Keratinocyte (primary cell): ENCODE results near the gene FLVCR2. TPM values are rescaled to one million over a fixed set of nuclear protein-coding genes. Genes with fewer than 3 reads are reported as not detected.

Experiments
- DNase-seq: peaks from one replicate; pipeline ENCODE4 v3.0.0-alpha.2; 2011; ENCODE audit warnings: low read depth, missing footprints, low spot score
- FAIRE-seq: peaks from 2 replicates; lab custom pipeline; 2011; peaks lifted over from hg19 to GRCh38; lab: Jason Lieb, UNC
- H2AFZ ChIP-seq: 2 replicates; pipeline ENCODE4 v1.6.0; 2012; ENCODE audit warnings: low read length, control low read depth, inconsistent platforms; ENCODE audit not compliant: control insufficient read depth
- H3K27ac ChIP-seq: 2 replicates; pipeline ENCODE4 v1.5.1; 2011; ENCODE audit warnings: low read length; ENCODE audit not compliant: control insufficient read depth, insufficient read depth
- H3K27me3 ChIP-seq: 3 replicates; pipeline ENCODE4 v1.6.0; 2011; ENCODE audit warnings: low read length; ENCODE audit not compliant: control insufficient read depth, insufficient read depth; ENCODE audit errors: extremely low read depth
- H3K36me3 ChIP-seq, 2 experiments: 2 replicates in 1 of 2; 3 replicates in 1 of 2; pipeline ENCODE4 v1.5.1; 2011; ENCODE audit warnings: low read length in 2 of 2, mild to moderate bottlenecking in 1 of 2; ENCODE audit not compliant: control insufficient read depth in 2 of 2, insufficient read depth in 2 of 2; ENCODE audit errors: extremely low read depth in 1 of 2
- H3K4me1 ChIP-seq: 3 replicates; pipeline ENCODE4 v1.5.1; 2011; ENCODE audit warnings: low read length; ENCODE audit not compliant: control insufficient read depth, insufficient read depth; ENCODE audit errors: extremely low read depth
- H3K4me2 ChIP-seq: 3 replicates; pipeline ENCODE4 v1.6.0; 2011; ENCODE audit warnings: low read depth, low read length; ENCODE audit not compliant: control insufficient read depth, insufficient read depth; ENCODE audit errors: extremely low read depth
- H3K4me3 ChIP-seq, 3 experiments: fragments of 200-600 bp in 1 of 3; sonication (generic) in 1 of 3; 2 replicates in 2 of 3; 3 replicates in 1 of 3; pipeline ENCODE4 v1.5.1; 2011 to 2016; ENCODE audit warnings: low read length in 3 of 3, mild to moderate bottlenecking in 3 of 3, control low read depth in 2 of 3, inconsistent platforms in 1 of 3, low read depth in 1 of 3, mixed read lengths in 1 of 3, mixed run types in 1 of 3, moderate library complexity in 1 of 3; ENCODE audit not compliant: control insufficient read depth in 2 of 3, insufficient read depth in 2 of 3; ENCODE audit errors: extremely low read depth in 1 of 3
- H3K79me2 ChIP-seq: 2 replicates; pipeline ENCODE4 v1.6.0; 2012; ENCODE audit warnings: low read length; ENCODE audit not compliant: control insufficient read depth, insufficient read depth
- H3K9ac ChIP-seq: 3 replicates; pipeline ENCODE4 v1.6.0; 2011; ENCODE audit warnings: low read length; ENCODE audit not compliant: control insufficient read depth, insufficient read depth; ENCODE audit errors: extremely low read depth
- H3K9me1 ChIP-seq: 3 replicates; pipeline ENCODE4 v1.6.0; 2011; ENCODE audit warnings: low read length; ENCODE audit not compliant: control insufficient read depth, insufficient read depth; ENCODE audit errors: extremely low read depth
- H3K9me3 ChIP-seq: 2 replicates; pipeline ENCODE4 v1.5.1; 2012; ENCODE audit warnings: low read depth, low read length; ENCODE audit not compliant: control insufficient read depth
- H4K20me1 ChIP-seq: 3 replicates; pipeline ENCODE4 v1.6.0; 2011; ENCODE audit warnings: low read length; ENCODE audit not compliant: control insufficient read depth, insufficient read depth; ENCODE audit errors: extremely low read depth
- EZH2 ChIP-seq: IDR thresholded peaks from one replicate; pipeline ENCODE4 v1.6.1; 2012; ENCODE audit warnings: inconsistent platforms, mild to moderate bottlenecking, low read length, moderate library complexity
- dilution Hi-C: fragments of 300-500 bp; cut with MboI; formaldehyde crosslinking; loops from one replicate; pipeline ENCODE4 v1.7.0; 2020; ENCODE audit warnings: low sequenced_read_pairs; ENCODE audit not compliant: extremely low pct_ligation_motif_present
- polyA plus RNA-seq, 5 experiments: library from polyadenylated mRNA; depleted of rRNA in 3 of 5; stranded (reverse) in 3 of 5; stranded (forward) in 1 of 5; unstranded in 1 of 5; fragments of >200 nt; gene quantifications; 1 replicate in 1 of 5; 2 replicates in 3 of 5; 3 replicates in 1 of 5; pipeline versions ENCODE4 v1.2.1 to v1.2.3, GENCODE V29; 2011 to 2012; ENCODE audit warnings: missing spikeins in 2 of 5, low read depth in 1 of 5, low replicate concordance in 1 of 5
- TF ChIP-seq, protein P1 (sequence below), 3 experiments: IDR thresholded peaks in 1 of 3; conservative IDR thresholded peaks in 1 of 3; optimal IDR thresholded peaks in 1 of 3; 2 replicates in 2 of 3; 3 replicates in 1 of 3; pipeline versions ENCODE3 to v1.5.1; 2011; ENCODE audit warnings: low read length in 3 of 3, mild to moderate bottlenecking in 3 of 3, moderate library complexity in 2 of 3, control low read depth in 1 of 3, inconsistent platforms in 1 of 3; ENCODE audit not compliant: insufficient read depth in 2 of 3; ENCODE audit errors: extremely low read depth in 1 of 3

Gene FLVCR2
- polyA plus RNA-seq, 1 donor (not counting 4 experiments of a cell fraction or from before 2014, with no cell fraction given): 0.45 TPM

DNA sequence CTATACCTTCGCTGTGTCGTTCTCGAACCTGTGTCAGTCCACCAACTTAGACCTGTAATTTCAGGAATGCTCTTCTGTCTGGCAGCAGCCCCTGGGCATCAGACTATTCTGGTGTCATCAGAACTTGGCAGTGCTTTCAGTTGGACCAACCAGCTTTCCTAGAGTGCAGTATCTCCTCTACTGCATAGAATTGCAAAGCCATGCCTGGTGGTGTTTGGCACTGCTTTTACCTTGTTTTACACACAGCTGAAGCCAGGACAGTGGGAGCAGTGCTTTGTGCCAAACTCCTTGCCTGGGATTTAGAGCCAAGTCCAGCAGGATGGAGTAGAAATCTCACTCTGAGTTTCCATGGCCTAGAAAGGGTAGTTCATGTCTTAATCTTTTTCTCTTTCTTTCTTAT is 1.5 kb downstream of the FLVCR2 start:
- Histone ChIP-seq H3K4me3 (no peak overlapping the region), H3K4me2 (no peak overlapping the region), H3K9me3 (no peaks in the 10 kb centered on the region), H3K9me1 (no peaks in the 10 kb centered on the region), H3K27me3 (peaks cover 8% of the 10 kb centered on the region), H2AFZ (no peak overlapping the region), H3K36me3 (no peaks in the 10 kb centered on the region), H4K20me1 (no peaks in the 10 kb centered on the region), H3K9ac (no peak overlapping the region), H3K4me1 (peaks cover 8% of the 10 kb centered on the region), H3K27ac (no peak overlapping the region), H3K79me2 (no peaks in the 10 kb centered on the region)
- TF ChIP-seq EZH2: no peak
- TF ChIP-seq, protein P1, sequence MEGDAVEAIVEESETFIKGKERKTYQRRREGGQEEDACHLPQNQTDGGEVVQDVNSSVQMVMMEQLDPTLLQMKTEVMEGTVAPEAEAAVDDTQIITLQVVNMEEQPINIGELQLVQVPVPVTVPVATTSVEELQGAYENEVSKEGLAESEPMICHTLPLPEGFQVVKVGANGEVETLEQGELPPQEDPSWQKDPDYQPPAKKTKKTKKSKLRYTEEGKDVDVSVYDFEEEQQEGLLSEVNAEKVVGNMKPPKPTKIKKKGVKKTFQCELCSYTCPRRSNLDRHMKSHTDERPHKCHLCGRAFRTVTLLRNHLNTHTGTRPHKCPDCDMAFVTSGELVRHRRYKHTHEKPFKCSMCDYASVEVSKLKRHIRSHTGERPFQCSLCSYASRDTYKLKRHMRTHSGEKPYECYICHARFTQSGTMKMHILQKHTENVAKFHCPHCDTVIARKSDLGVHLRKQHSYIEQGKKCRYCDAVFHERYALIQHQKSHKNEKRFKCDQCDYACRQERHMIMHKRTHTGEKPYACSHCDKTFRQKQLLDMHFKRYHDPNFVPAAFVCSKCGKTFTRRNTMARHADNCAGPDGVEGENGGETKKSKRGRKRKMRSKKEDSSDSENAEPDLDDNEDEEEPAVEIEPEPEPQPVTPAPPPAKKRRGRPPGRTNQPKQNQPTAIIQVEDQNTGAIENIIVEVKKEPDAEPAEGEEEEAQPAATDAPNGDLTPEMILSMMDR (optimal IDR thresholded peaks at IDR 0.05 in 1 of 3, IDR thresholded peaks at IDR 0.05 in 1 of 3, conservative IDR thresholded peaks at IDR 0.05 in 1 of 3; ENCODE audit: extremely low read depth in 1 of 3, insufficient read depth in 2 of 3, low read length in 3 of 3): no peak
- no peak for FAIRE-seq
- no peak for DNase-seq
- dilution Hi-C loops: no loop called here

DNA sequence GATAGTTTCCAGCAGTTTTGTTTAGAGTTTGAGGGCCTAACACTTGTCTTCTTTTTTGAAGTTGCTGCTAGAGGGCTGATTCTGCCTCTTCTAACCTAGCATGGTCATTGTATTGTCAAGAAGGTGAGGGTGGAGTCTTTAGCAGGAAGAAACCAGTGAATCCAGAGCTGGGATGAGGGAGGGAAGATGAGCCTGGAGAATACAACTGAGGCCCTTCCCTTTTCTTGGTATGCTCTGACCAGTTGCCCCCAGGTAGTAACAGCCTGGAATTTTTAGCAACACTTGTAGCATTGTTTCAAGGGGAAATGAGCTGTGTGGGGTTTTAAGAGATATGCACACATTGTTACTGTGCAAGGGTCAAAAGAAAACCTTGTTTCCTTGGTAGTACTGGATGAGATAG is 9.0 kb downstream of the FLVCR2 start:
- no peaks in the 10 kb centered on the region for H3K9me3 ChIP-seq
- no peaks in the 10 kb centered on the region for H3K4me1 ChIP-seq
- no peaks in the 10 kb centered on the region for H3K36me3 ChIP-seq
- H3K9me1 ChIP-seq: no peaks in the 10 kb centered on the region
- no peak overlapping the region for H3K4me2 ChIP-seq
- dilution Hi-C loops: no loop called here
- H4K20me1 ChIP-seq: no peaks in the 10 kb centered on the region
- no peak for DNase-seq
- no peak overlapping the region for H2AFZ ChIP-seq
- FAIRE-seq: no peak
- no peak overlapping the region for H3K9ac ChIP-seq
- no peaks in the 10 kb centered on the region for H3K79me2 ChIP-seq
- TF ChIP-seq, protein P1 (optimal IDR thresholded peaks at IDR 0.05 in 1 of 3, IDR thresholded peaks at IDR 0.05 in 1 of 3, conservative IDR thresholded peaks at IDR 0.05 in 1 of 3; ENCODE audit: extremely low read depth in 1 of 3, insufficient read depth in 2 of 3, low read length in 3 of 3): no peak
- TF ChIP-seq EZH2: no peak
- no peak overlapping the region for H3K4me3 ChIP-seq
- H3K27me3 ChIP-seq: peaks cover 6% of the 10 kb centered on the region
- no peak overlapping the region for H3K27ac ChIP-seq
